Activated naive CD4-positive, alpha-beta T cell treated with anti-CD3 and anti-CD28 coated beads for 36 hours (primary cell): ENCODE measurements around the gene IL10RB. TPM values are rescaled to one million over a fixed set of nuclear protein-coding genes. Genes with fewer than 3 reads are reported as not detected.

Experiments
- CTCF ChIA-PET: fragments of 350-600 bp; sonication (Branson Sonifier 250); formaldehyde crosslinking; loops from one replicate; lab custom pipeline; 2021; ENCODE audit warnings: antibody characterized with exemption; lab: Charles Lee
- DNase-seq: peaks from one replicate; pipeline ENCODE4 v3.0.0-alpha.2; 2020
- H3K27ac Mint-ChIP-seq: one replicate; pipeline ENCODE4 v1.8.0; 2021; ENCODE audit warnings: mild to moderate bottlenecking, mixed read lengths
- H3K27me3 Mint-ChIP-seq: one replicate; pipeline ENCODE4 v1.8.0; 2021; ENCODE audit warnings: low read depth, mixed read lengths
- H3K36me3 Mint-ChIP-seq: one replicate; pipeline ENCODE4 v1.8.0; 2021; ENCODE audit warnings: low read depth, mixed read lengths
- H3K4me1 Mint-ChIP-seq: one replicate; pipeline ENCODE4 v1.8.0; 2021; ENCODE audit warnings: low read depth, mixed read lengths
- H3K4me3 Mint-ChIP-seq: one replicate; pipeline ENCODE4 v1.8.0; 2021; ENCODE audit warnings: mild to moderate bottlenecking, moderate library complexity, mixed read lengths
- H3K9me3 Mint-ChIP-seq: one replicate; pipeline ENCODE4 v1.8.0; 2021; ENCODE audit warnings: mixed read lengths
- intact Hi-C: fragments of 100-400 bp; cut with micrococcal nuclease; formaldehyde crosslinking; loops from one replicate; pipeline ENCODE4 v1.15.1; 2023
- total RNA-seq, 2 experiments: library from RNA; stranded (reverse); gene quantifications; one replicate each; pipeline ENCODE4 v1.2.3, GENCODE V29; 2021

IL10RB gene
- total RNA-seq, 2 experiments from 2014 or later = 23.9 TPM

DNA sequence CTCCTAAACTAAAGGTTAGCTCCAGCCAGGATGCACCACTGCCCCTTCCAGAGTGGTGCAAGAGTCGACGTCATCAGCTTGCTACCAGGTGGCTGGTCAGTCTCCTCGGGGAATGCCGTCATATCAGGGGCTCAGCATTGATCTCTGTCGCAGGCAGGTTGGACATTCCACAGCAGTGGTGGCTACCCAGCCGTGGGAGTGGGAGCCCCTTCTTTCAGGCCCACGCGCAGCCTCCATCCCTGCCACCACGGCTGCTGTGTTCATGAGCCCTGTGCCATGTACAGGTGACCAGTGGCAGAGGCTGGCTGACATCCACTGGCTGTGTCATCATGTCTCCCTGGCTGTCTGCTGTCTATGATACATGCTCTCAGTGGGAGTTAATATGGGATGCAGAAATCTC, 25.5 kb downstream of the IL10RB start:
- Mint-ChIP-seq H3K36me3 (peaks cover 15% of the 10 kb centered on the region), H3K9me3 (no peaks in the 10 kb centered on the region), H3K27me3 (no peaks in the 10 kb centered on the region), H3K4me3 (no peak overlapping the region), H3K4me1 (peaks cover 29% of the 10 kb centered on the region), H3K27ac (no peak overlapping the region)
- DNase-seq = no peak
- CTCF ChIA-PET = interaction anchor here (0.6 to 1.0 kb wide), 2 partner anchors 48 to 145 kb away, joined by 3 read pairs; no protein-coding TSS in a partner anchor
- intact Hi-C loops = loop anchor here (2.0 to 5.0 kb wide), 2 partner anchors 69 to 316 kb away; no protein-coding TSS in a partner anchor

DNA sequence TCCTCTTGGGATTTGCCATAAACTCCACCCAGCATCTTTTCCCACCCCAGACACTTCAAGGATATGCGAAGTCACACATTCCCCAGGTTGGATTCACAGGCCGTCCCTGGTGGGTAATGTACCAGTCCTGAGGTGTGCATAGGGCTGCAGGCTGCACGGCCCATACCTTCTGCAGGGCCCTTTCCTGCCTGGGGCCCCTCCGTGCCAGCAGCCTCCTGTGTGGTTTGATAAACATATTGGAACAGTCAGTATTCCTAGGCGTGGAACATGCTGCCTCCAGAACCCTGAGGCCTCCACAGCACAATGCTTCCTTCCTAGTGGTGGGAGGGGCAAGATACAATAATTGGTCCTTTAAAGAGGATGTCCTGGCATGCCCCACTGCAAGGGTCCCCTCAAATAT, 26.6 kb downstream of the IL10RB start:
- H3K4me1 Mint-ChIP-seq = peaks cover 31% of the 10 kb centered on the region

DNA sequence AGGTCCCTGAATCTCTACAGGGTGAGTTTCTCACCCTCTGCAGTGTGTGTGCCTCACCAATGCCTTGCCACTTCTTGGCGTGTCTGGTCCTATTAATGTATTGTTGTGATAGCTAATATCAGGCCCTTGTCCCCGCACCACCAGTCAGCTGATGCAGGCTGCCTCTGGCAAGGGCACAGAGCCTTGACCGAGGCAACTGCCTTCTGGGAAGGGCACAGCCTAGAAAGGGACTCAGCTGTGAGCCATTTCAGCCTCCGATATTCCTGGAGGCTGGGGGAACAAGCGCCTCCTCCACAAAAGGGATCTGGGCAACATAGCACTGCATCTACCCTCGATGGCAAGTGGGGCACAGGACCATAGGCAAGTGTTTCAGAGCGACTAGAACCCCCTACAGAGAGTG, 27.0 kb downstream of the IL10RB start:
- Mint-ChIP-seq H3K27ac (no peak overlapping the region), H3K36me3 (peaks cover 13% of the 10 kb centered on the region), H3K4me3 (no peak overlapping the region), H3K9me3 (no peaks in the 10 kb centered on the region), H3K4me1 (peaks cover 35% of the 10 kb centered on the region), H3K27me3 (no peaks in the 10 kb centered on the region)
- no peak for DNase-seq
- CTCF ChIA-PET = interaction anchor here (1.2 to 1.6 kb wide), 3 partner anchors 26 to 68 kb away, joined by 3 to 6 read pairs (median 5); partner anchors contain the start of gene IL10RB
- intact Hi-C loops = loop anchor here (1.0 to 5.0 kb wide), 3 partner anchors 31 to 314 kb away; partner anchors contain the start of gene IFNAR1

More for the DNA sequence above, 26.6 kb downstream of the IL10RB start:
- Mint-ChIP-seq H3K9me3 (no peaks in the 10 kb centered on the region), H3K27ac (no peak overlapping the region), H3K36me3 (peaks cover 15% of the 10 kb centered on the region), H3K27me3 (no peaks in the 10 kb centered on the region), H3K4me3 (no peak overlapping the region)
- CTCF ChIA-PET = interaction anchor here (1.2 kb wide), 1 partner anchor 68 kb away, joined by 5 read pairs; no protein-coding TSS in a partner anchor
- no peak for DNase-seq
- intact Hi-C loops = loop anchor here (1.0 to 5.0 kb wide), 3 partner anchors 32 to 315 kb away; partner anchors contain the start of gene IFNAR1

DNA sequence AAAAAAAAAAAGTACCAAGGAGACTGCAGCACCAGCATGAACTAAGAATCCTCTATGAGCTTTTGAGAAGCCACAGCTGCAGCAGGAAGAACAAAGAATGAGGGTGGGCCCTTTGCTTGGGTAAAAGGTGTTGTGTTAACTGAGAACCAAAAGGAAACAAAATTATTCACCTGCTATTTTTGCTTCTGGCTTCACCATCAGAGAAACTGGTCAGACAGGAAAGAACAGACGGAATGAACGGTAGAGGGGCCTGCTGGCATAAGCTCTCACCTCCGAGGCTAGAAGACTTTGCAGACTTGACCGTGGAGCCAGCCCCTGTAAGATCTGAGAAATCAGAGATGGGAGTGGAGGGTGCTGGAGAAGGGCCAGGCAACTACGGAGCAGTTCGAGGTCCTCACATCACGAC, 27.6 kb downstream of the IL10RB start:
- no peaks in the 10 kb centered on the region for H3K27me3 Mint-ChIP-seq
- CTCF ChIA-PET = interaction anchor here (0.6 to 2.5 kb wide), 7 partner anchors 15 to 522 kb away, joined by 3 to 9 read pairs (median 3); partner anchors contain the start of genes IL10RB and PAXBP1
- no peak overlapping the region for H3K4me3 Mint-ChIP-seq

DNA sequence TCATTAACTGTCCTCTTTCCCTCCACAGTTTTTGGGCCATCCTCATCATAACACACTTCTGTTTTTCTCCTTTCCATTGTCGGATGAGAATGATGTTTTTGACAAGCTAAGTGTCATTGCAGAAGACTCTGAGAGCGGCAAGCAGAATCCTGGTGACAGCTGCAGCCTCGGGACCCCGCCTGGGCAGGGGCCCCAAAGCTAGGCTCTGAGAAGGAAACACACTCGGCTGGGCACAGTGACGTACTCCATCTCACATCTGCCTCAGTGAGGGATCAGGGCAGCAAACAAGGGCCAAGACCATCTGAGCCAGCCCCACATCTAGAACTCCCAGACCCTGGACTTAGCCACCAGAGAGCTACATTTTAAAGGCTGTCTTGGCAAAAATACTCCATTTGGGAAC, 30.0 kb downstream of the IL10RB start:
- Mint-ChIP-seq H3K4me1 (peaks cover 61% of the 10 kb centered on the region), H3K9me3 (no peaks in the 10 kb centered on the region), H3K4me3 (no peak overlapping the region), H3K36me3 (peaks cover 6% of the 10 kb centered on the region), H3K27ac (no peak overlapping the region), H3K27me3 (no peaks in the 10 kb centered on the region)
- intact Hi-C loops = no loop called here
- DNase-seq = no peak
- CTCF ChIA-PET = interaction anchor here (0.6 kb wide), 2 partner anchors 102 to 565 kb away, joined by 3 read pairs; no protein-coding TSS in a partner anchor

More for the DNA sequence above, 27.6 kb downstream of the IL10RB start:
- peaks cover 40% of the 10 kb centered on the region for H3K4me1 Mint-ChIP-seq
- DNase-seq = peak; percentile 39
- intact Hi-C loops = loop anchor here (1.0 to 5.0 kb wide), 3 partner anchors 30 to 313 kb away; partner anchors contain the start of gene IFNAR1
- H3K9me3 Mint-ChIP-seq = no peaks in the 10 kb centered on the region
- peak overlapping the region; percentile 61 for H3K27ac Mint-ChIP-seq
- H3K36me3 Mint-ChIP-seq = peaks cover 7% of the 10 kb centered on the region

DNA sequence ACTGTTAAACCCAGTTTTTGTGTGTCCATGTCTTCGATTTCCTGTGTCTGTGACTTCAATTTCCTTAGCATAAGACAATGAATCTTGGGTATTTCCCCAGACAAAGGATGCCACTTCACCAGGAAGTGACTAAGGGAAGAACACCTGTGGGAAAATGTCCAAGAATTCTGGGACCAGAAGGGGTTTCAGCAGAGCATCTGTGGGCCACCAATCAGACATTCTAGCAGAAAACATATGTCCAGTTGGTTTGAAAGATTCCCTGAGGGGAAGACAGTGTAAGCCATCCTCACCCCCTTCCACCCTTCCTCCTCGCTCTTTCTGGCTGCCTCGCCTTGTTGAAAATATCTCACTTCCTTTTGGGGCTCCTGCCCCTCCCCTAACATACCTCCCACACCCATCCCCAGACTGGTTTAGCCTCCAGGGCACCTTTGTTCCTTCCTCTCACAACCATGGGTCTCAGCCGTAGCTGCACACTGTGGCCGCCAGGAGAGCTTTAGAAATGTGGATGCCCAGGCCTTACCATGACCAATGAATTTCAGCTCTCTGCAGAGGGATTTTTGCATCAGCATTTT, 33.1 kb downstream of the IL10RB start:
- CTCF ChIA-PET = interaction anchor here (0.5 to 2.1 kb wide), 12 partner anchors 20 to 306 kb away, joined by 3 to 10 read pairs (median 3); partner anchors contain the start of gene IFNAR1
- Mint-ChIP-seq H3K9me3 (no peaks in the 10 kb centered on the region), H3K27ac (peak overlapping the region; percentile 61), H3K27me3 (no peaks in the 10 kb centered on the region), H3K4me3 (peak overlapping the region; percentile 33), H3K4me1 (peaks cover 48% of the 10 kb centered on the region), H3K36me3 (no peaks in the 10 kb centered on the region)
- DNase-seq = peak; percentile 61
- intact Hi-C loops = loop anchor here (1.0 kb wide), 1 partner anchor 25 kb away; the partner anchor contains the start of gene IFNAR1

DNA sequence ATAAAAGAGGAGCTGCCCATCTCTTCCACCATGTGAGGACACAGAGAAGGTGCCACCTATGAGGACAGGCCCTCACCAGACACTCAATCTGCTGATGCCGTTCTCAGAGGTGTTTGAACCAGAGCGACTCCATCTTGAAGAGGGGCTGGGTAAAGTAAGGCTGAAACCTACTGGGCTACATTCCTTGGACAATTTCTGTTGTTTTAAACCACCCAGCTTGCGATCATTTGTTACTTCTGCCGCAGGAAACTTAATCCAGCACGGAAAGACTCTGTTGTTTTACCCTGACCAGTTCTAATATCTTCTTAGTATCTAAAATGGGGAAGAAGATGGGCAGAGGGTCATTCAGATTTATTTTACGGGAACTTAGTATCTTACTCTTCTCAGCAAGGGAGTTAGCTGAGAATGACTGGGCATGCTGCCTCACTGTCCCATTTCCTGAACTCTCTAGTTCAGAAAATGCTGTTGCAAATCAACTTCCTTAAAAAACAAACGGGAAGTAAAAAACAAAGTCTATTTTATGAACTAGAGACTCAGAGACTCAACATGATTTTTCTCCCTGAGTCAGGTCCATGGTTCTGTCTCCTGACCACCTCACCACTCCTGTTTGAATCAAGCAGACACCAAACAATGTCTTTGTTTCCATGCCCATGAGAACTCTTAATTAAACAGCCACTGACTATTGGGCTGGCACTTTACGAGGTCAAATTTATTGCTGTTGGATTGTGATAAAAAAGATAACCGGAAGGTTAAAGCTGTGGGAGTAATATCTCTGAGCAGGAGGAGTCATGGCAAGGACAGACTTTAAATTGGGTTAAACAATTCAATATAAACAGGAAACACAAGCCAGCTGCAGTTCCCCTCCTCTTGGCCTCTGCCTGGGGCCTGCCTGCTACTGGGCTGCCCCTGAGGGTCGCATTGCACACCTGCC, 34.8 kb downstream of the IL10RB start:
- H3K27ac Mint-ChIP-seq = peak overlapping the region; percentile 2
- peaks cover 49% of the 10 kb centered on the region for H3K4me1 Mint-ChIP-seq
- no peaks in the 10 kb centered on the region for H3K27me3 Mint-ChIP-seq
- H3K9me3 Mint-ChIP-seq = no peaks in the 10 kb centered on the region
- intact Hi-C loops = no loop called here
- no peak for DNase-seq
- H3K36me3 Mint-ChIP-seq = no peaks in the 10 kb centered on the region
- no peak overlapping the region for H3K4me3 Mint-ChIP-seq
- CTCF ChIA-PET = interaction anchor here (0.7 to 2.1 kb wide), 5 partner anchors 22 to 190 kb away, joined by 4 to 6 read pairs (median 4); partner anchors contain the start of gene IFNAR1

DNA sequence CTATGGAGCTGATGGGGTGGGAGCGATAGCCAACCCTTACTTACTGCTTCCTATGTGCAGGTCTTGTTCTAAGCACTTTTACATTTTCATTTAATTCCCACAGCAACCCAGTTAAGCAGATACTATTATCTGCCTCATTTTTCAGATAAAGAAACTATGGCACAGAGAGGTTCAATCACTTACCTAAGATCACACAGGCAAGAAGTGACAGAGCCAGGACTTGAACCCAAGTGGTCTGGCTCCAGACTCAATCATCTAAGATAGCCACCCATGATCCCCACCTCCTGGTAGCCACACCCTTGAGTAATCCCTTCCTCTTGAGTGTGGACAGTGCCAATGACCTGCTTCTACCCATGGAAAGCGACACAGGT, 35.5 kb downstream of the IL10RB start:
- H3K4me3 Mint-ChIP-seq = no peak overlapping the region
- intact Hi-C loops = no loop called here
- no peaks in the 10 kb centered on the region for H3K36me3 Mint-ChIP-seq
- no peak for DNase-seq
- no peak overlapping the region for H3K27ac Mint-ChIP-seq
- CTCF ChIA-PET = no interaction called here
- H3K27me3 Mint-ChIP-seq = no peaks in the 10 kb centered on the region
- H3K9me3 Mint-ChIP-seq = no peaks in the 10 kb centered on the region
- peaks cover 49% of the 10 kb centered on the region for H3K4me1 Mint-ChIP-seq

DNA sequence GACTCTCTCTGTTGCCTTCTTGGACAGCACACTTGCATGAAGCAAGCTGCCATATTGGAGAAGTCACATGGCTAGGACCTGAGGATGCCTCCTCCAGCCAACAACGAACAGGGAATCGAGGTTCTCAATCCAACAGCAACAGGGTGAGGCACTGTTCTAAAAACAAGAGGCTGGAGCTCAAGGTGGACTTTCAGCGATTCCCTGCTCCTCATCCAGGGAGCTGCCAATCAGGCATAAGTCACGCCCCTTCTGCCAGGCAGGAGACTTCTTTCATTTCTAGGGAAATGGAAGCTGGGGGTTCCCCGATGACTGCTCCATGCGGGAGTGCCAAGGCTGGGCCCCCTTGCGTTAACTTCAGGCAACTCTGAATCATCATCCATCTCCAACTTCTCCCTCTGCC, 35.9 kb downstream of the IL10RB start:
- CTCF ChIA-PET = no interaction called here

DNA sequence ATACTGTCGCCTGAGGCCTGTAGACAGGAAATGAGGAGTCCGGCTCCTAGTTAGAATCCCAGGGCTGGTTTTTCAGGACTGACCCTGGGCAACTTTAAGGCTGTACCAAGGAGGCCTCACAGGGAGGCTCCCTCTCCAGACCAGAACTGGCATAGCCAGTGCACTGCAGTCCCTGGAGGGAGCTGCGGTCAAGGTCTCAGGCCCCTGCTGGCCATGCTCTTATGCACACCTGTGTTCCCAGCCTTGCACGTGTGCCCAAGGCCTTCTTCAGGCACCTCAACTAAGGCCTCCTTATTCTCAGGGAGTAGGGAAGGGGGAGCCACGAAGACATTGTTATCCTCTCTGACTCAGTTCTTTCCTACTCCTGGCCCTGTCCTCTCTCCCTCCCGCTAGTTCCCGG, 36.6 kb downstream of the IL10RB start:
- H3K9me3 Mint-ChIP-seq = no peaks in the 10 kb centered on the region
- CTCF ChIA-PET = no interaction called here
- H3K4me3 Mint-ChIP-seq = no peak overlapping the region
- DNase-seq = no peak
- no peak overlapping the region for H3K27ac Mint-ChIP-seq
- H3K27me3 Mint-ChIP-seq = no peaks in the 10 kb centered on the region
- H3K4me1 Mint-ChIP-seq = peaks cover 46% of the 10 kb centered on the region
- intact Hi-C loops = no loop called here
- H3K36me3 Mint-ChIP-seq = no peaks in the 10 kb centered on the region

More for the DNA sequence above, 35.9 kb downstream of the IL10RB start:
- H3K36me3 Mint-ChIP-seq = no peaks in the 10 kb centered on the region
- H3K9me3 Mint-ChIP-seq = no peaks in the 10 kb centered on the region
- H3K4me3 Mint-ChIP-seq = no peak overlapping the region
- intact Hi-C loops = no loop called here
- no peak overlapping the region for H3K27ac Mint-ChIP-seq
- DNase-seq = no peak
- H3K4me1 Mint-ChIP-seq = peaks cover 49% of the 10 kb centered on the region
- H3K27me3 Mint-ChIP-seq = no peaks in the 10 kb centered on the region

DNA sequence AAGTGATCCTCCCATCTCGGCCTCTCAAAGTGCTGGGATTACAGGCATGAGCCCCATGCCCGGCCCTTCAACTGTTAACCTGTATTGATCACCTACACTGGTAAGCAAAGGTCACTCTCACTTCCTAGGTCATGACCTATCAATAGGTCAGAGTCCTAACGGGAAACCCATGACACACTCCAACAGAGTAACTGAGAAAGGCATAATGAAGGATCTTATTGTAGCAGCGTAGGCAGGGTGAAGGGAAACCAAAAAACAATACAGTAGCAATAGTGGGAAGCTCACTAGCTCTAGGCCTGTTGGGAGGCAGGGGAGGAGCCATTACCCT, 39.1 kb downstream of the IL10RB start:
- DNase-seq = no peak
- CTCF ChIA-PET = interaction anchor here (1.0 kb wide), 1 partner anchor 37 kb away, joined by 3 read pairs; no protein-coding TSS in a partner anchor
- Mint-ChIP-seq H3K4me1 (peaks cover 34% of the 10 kb centered on the region), H3K36me3 (no peaks in the 10 kb centered on the region), H3K27ac (no peak overlapping the region), H3K4me3 (no peak overlapping the region), H3K9me3 (no peaks in the 10 kb centered on the region), H3K27me3 (no peaks in the 10 kb centered on the region)
- intact Hi-C loops = no loop called here

DNA sequence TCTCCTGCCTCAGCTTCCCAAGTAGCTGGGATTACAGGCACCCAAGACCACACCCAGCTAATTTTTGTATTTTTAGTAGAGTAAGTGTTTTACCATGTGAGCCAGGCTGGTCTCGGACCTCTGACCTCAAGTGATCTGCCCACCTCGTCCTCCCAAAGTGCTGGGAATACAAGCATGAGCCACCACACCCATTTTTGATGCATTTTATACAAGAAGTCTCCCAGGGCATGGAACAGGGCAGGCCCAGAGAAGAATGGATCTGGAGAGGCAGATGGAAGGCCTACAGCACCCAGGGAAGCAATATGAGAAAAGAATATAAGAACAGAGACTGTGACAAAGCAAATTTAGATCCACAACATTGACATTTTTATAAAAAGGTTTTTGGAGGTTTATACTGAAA, 39.8 kb downstream of the IL10RB start:
- no peak for DNase-seq
- Mint-ChIP-seq H3K27me3 (no peaks in the 10 kb centered on the region), H3K4me3 (no peak overlapping the region), H3K36me3 (no peaks in the 10 kb centered on the region), H3K4me1 (peaks cover 28% of the 10 kb centered on the region), H3K27ac (no peak overlapping the region), H3K9me3 (no peaks in the 10 kb centered on the region)
- intact Hi-C loops = no loop called here
- CTCF ChIA-PET = interaction anchor here (1.0 kb wide), 1 partner anchor 37 kb away, joined by 3 read pairs; no protein-coding TSS in a partner anchor
